Measurements from ENCODE around the gene FGF3.
A peak's percentile ranks its signal among the peaks of the same experiment; 100 is the strongest.

Gene FGF3

DNA sequence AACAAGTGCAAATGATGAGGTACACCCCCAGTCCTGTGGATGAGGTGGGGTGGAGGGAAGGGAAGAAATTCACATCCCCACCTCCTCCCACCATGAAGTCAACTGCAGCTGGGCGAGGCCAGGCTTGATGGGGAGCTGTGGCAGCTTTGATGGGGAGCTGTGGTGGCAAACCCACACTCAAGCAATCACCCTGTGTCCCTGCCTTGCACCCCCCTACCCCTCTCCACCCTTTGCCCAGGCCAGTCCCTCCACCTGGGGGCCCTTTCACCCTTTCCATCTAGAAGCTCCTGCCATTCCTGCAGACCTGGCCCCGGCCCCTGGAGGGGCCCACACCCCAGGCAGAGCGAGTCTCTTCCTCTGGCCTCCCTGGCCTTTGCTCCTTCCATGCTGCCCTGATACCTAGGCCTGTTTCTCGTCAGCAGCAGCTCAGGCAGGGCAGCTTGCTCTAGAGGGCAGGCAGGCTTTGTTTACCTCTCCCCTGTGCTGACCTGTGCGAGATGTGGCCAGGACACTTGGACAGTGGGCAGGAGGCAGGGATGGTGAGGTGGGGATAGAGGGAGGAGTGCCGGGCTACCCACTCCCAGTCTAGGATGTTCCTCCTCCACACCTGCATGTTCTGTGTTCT is 4.5 kb upstream of the FGF3 start:
- no peaks in the 10 kb centered on the region for H3K36me3 Mint-ChIP-seq (ENCODE audit: low read depth)
- no peaks in the 10 kb centered on the region for H3K9me3 Mint-ChIP-seq
- no peaks in the 10 kb centered on the region for H3K4me1 Mint-ChIP-seq (ENCODE audit: low read depth)
- no peak for DNase-seq (ENCODE audit: low spot score)
- H3K4me3 Mint-ChIP-seq = no peak overlapping the region
- no peak overlapping the region for H3K27ac Mint-ChIP-seq
- peaks cover 17% of the 10 kb centered on the region for H3K27me3 Mint-ChIP-seq (ENCODE audit: low read depth)

DNA sequence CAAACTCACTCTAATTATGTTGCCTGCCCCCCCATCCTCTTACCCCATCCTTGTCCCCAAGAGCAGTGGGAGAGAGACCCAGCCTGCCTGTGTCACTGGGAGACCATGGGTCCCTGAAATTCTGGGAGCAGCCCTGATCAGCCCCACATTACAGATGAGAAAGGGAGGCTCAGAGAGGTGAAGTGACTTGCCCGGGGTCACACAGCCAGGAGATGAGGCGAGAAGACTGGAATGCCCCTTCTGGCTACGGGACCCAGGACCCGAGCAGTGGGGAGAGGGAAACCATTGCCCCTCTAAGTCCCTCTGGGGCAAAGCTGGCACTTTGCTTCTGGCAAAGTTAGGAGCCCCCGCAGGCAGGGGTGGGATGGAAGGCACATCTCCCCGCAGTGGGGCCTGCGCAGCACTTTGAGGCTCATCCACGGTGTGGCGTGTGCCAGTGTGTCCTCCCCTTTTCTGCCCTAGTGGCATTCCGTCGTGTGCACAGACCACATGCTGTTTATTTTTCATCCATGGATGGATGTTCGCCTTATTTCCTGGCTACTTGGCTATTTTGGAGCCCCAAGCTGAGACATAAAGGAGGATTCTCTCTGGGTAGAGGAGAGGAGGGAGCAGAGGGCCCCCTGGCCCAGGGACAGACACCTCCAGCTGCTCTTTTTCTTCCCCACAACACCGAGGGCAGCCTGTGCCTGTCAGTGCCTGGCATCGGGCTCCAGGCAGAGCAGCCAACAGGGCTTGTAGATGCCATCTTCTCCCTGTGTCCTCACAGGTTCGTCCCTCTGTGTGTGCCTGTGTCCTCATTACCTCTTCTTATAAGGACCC is 3.7 kb upstream of the FGF3 start:
- DNase-seq (ENCODE audit: low spot score) = no peak
- H3K4me3 Mint-ChIP-seq = no peak overlapping the region
- H3K9me3 Mint-ChIP-seq = no peaks in the 10 kb centered on the region
- H3K27me3 Mint-ChIP-seq (ENCODE audit: low read depth) = peaks cover 17% of the 10 kb centered on the region
- no peaks in the 10 kb centered on the region for H3K36me3 Mint-ChIP-seq (ENCODE audit: low read depth)
- no peak overlapping the region for H3K27ac Mint-ChIP-seq
- no peaks in the 10 kb centered on the region for H3K4me1 Mint-ChIP-seq (ENCODE audit: low read depth)

DNA sequence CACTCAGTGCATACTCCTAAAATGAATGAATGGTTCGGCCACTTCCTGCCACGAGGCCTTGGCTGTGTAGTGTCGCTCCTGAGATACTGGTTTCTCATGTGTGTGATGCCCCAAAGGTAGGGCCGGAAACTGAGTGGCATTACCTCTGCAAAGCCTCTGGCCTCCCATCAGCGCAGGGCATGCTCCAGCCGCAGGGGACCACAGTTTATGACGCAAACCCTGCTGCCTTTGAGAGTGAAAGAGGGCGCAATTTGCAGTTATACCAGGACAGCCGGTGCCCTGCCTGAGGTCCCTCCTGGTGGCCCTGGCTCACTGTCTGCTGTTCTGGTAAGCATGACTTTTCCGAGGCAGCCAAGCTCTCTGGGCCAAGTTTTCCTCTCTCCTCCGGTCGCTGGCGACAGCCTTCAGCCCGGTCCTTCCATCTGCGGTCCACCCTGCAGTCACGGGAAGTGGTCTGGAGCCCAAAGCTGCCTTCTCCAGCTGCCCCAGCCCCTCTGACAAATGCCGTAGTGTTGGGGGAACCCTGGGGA is 2.4 kb upstream of the FGF3 start:
- H3K27me3 Mint-ChIP-seq (ENCODE audit: low read depth) = peaks cover 20% of the 10 kb centered on the region
- no peaks in the 10 kb centered on the region for H3K4me1 Mint-ChIP-seq (ENCODE audit: low read depth)
- H3K4me3 Mint-ChIP-seq = no peak overlapping the region
- H3K9me3 Mint-ChIP-seq = no peaks in the 10 kb centered on the region
- no peak for DNase-seq (ENCODE audit: low spot score)
- no peak overlapping the region for H3K27ac Mint-ChIP-seq
- H3K36me3 Mint-ChIP-seq (ENCODE audit: low read depth) = no peaks in the 10 kb centered on the region

DNA sequence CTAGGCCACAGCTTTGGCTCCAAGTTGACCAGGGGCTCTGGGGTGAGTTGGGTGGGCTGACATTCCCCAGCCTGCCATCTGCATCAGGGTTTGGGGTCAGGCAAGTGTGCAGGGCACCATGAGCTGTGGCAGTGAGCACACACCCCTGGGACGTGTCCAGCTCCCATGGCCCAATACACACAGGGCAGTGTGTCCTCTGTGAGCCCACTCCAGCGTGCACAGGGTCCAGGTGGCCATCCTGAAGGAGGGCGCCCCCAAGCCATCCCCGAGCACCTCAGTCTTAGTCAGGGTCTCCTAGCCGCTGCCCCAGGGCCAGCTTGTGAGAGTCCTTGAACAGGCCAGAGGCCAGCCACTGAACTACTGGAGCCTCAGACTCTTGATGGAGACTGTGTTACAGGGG is 1.2 kb upstream of the FGF3 start:
- Mint-ChIP-seq H3K27me3 (ENCODE audit: low read depth) (peaks cover 27% of the 10 kb centered on the region), H3K9me3 (no peaks in the 10 kb centered on the region), H3K36me3 (ENCODE audit: low read depth) (no peaks in the 10 kb centered on the region), H3K4me1 (ENCODE audit: low read depth) (no peaks in the 10 kb centered on the region), H3K4me3 (no peak overlapping the region), H3K27ac (no peak overlapping the region)
- no peak for DNase-seq (ENCODE audit: low spot score)

DNA sequence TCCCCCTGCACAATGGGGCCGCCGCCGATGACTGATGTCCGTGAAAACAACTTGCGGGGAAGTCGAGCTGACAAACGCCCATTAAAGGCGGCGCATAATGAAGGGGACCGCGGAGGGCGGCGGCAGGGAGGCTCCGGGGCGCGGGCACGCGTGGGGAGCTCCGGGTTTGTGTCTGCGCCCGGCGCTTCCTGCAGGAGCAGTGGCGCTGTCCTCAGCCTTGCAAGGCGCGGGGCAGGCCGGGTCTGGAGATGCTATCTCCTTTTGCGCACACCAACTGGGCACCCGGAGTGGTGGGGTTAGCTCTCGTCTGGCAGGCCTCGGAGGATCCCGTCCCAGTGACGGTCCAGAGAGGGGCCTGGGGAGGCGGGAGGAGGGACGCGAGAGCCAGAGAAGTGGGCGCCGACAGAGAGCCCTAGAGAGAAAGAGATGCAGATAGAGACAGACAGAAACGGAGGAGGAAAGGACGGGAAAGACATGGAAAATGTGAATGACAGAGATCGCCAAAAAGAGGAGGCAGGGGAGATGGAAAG is 390 bp upstream of the FGF3 start:
- DNase-seq (ENCODE audit: low spot score) = no peak
- H3K27ac Mint-ChIP-seq = no peak overlapping the region
- H3K9me3 Mint-ChIP-seq = no peaks in the 10 kb centered on the region
- H3K27me3 Mint-ChIP-seq (ENCODE audit: low read depth) = peaks cover 27% of the 10 kb centered on the region
- H3K4me3 Mint-ChIP-seq = no peak overlapping the region
- no peaks in the 10 kb centered on the region for H3K4me1 Mint-ChIP-seq (ENCODE audit: low read depth)
- no peaks in the 10 kb centered on the region for H3K36me3 Mint-ChIP-seq (ENCODE audit: low read depth)

DNA sequence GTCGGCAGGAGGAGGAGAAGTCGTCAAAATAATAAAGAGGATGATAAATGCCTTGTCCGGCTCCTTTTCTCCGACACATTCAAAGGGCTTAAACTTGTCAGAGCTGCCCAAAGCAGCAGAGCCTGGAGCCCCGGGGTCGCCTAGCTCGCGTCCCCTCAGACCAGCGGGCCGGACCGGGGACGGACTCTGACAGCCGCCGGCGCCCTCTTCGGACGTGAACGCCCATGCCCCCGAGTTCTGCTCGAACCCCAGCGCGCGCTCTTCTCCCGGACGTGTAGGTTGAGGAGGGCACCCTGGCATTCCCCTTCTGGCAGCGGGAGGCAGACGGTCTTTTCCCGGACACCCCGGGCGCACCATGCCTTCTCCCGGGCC is 999 bp downstream of the FGF3 start:
- no peak overlapping the region for H3K4me3 Mint-ChIP-seq
- H3K9me3 Mint-ChIP-seq = no peaks in the 10 kb centered on the region
- no peaks in the 10 kb centered on the region for H3K4me1 Mint-ChIP-seq (ENCODE audit: low read depth)
- no peak overlapping the region for H3K27ac Mint-ChIP-seq
- no peak for DNase-seq (ENCODE audit: low spot score)
- peaks cover 30% of the 10 kb centered on the region for H3K27me3 Mint-ChIP-seq (ENCODE audit: low read depth)
- no peaks in the 10 kb centered on the region for H3K36me3 Mint-ChIP-seq (ENCODE audit: low read depth)

DNA sequence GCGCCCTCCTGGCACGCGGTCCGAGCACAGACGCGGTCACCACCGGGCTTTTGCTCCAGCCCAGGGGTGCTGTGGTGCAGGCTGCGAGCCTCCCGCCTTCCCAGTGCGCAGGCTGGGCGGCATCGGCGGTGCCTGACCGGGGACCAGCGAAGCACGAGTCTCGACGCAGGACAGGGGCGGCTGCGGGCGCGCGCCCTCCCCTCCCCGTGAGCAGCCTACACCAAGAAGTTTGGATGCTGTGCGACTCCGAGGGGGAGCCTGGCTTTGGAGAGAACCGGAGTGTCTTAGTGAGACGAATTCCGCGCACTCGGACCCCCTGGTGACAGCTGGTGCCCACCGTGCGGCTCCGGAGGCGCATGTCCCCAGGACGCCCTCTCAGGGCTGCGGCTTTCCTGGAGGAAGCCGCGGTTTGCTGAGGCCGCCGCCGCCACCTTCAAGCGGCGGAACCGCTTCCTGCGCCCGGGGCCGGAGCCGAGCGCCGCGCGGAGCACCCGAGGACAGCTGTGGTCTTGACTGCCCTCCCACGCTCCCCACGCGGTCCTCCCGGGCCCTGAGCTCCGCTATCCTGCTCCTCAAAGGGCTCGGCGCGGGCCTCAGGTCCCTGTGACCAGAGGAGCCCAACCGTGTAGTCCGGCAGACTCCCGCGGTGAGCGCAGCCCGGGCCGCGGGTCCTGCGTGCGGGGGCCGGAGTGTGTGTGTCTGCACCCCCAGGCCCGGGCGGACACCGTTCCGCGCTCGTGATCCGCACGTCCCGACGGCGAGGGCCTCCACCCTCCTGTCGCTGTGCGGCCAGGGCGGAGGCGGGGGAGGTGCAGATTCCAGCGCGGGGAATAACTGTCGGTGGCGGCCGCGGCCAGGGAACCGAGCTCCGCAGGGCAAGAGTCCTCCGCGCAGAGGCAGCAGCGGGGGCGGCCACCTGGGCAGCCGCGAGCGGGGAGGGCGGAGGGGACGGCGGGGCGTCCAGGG is 1.7 kb downstream of the FGF3 start:
- no peak overlapping the region for H3K4me3 Mint-ChIP-seq
- H3K27ac Mint-ChIP-seq = no peak overlapping the region
- no peaks in the 10 kb centered on the region for H3K36me3 Mint-ChIP-seq (ENCODE audit: low read depth)
- no peak for DNase-seq (ENCODE audit: low spot score)
- no peaks in the 10 kb centered on the region for H3K9me3 Mint-ChIP-seq
- H3K4me1 Mint-ChIP-seq (ENCODE audit: low read depth) = no peaks in the 10 kb centered on the region
- H3K27me3 Mint-ChIP-seq (ENCODE audit: low read depth) = peaks cover 29% of the 10 kb centered on the region

DNA sequence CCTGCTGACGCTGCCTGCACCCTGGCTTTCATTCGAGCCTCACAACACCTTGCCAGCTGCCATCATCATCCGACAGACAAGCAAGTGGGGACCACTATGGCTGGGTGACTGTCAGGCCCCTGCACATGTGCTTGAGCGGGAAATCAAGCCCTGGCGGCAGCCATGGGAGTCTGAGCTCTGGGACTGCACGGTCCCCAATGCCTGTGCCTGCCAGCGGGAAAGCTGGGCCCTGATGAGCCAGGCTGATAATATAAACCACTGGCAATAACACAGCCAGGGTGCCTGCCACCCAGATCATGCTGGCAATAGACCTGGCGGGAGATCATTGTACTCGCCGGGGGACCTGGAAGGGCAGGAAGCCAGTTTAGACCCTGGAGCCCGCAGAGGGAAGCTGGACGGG is 2.5 kb downstream of the FGF3 start:
- Mint-ChIP-seq H3K27ac (no peak overlapping the region), H3K4me3 (no peak overlapping the region), H3K27me3 (ENCODE audit: low read depth) (peaks cover 29% of the 10 kb centered on the region), H3K36me3 (ENCODE audit: low read depth) (no peaks in the 10 kb centered on the region), H3K4me1 (ENCODE audit: low read depth) (no peaks in the 10 kb centered on the region), H3K9me3 (no peaks in the 10 kb centered on the region)
- DNase-seq (ENCODE audit: low spot score) = no peak

DNA sequence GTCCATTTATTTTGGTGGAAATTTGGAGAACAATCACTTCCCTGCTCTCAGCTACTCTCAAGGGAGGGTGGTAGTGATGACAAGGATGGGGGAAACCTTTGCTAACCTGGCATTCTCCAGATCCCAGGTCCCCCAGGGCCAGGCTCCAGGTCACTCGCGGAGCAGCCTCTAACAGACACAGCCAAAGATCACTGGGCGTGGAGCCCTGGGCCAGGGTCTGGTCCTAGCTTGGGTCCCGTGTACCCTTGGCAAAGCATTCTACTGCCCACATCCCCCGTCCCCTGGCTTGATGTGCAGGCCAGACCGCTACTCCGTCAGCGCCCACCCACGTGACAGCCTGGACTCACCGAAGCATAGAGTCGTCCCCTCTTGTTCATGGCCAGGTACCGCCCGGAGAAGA is 3.2 kb downstream of the FGF3 start:
- Mint-ChIP-seq H3K4me3 (no peak overlapping the region), H3K36me3 (ENCODE audit: low read depth) (no peaks in the 10 kb centered on the region), H3K27me3 (ENCODE audit: low read depth) (peaks cover 29% of the 10 kb centered on the region), H3K4me1 (ENCODE audit: low read depth) (no peaks in the 10 kb centered on the region), H3K9me3 (no peaks in the 10 kb centered on the region), H3K27ac (no peak overlapping the region)
- DNase-seq (ENCODE audit: low spot score) = no peak

DNA sequence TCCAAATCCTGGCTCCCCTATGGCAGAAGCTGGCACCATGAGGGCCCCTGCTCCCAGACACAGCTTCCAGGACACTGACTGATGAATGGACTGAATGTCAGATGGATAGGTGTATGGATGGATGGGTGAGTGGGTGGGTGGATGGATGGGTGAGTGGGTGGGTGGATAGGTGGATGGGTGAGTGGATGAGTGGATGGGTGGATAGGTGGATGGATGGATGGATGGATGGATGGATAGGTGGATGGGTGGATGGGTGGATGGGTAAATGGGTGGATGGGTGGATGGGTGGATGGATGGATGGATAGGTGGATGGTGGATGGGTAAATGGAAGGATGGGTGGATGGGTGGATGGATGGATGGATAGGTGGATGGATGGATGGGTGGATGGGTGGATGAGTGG is 4.3 kb downstream of the FGF3 start:
- no peak overlapping the region for H3K4me3 Mint-ChIP-seq
- H3K36me3 Mint-ChIP-seq (ENCODE audit: low read depth) = no peaks in the 10 kb centered on the region
- peak overlapping the region; percentile 20 for H3K27ac Mint-ChIP-seq
- H3K9me3 Mint-ChIP-seq = no peaks in the 10 kb centered on the region
- peaks cover 18% of the 10 kb centered on the region for H3K27me3 Mint-ChIP-seq (ENCODE audit: low read depth)
- DNase-seq (ENCODE audit: low spot score) = no peak
- no peaks in the 10 kb centered on the region for H3K4me1 Mint-ChIP-seq (ENCODE audit: low read depth)

DNA sequence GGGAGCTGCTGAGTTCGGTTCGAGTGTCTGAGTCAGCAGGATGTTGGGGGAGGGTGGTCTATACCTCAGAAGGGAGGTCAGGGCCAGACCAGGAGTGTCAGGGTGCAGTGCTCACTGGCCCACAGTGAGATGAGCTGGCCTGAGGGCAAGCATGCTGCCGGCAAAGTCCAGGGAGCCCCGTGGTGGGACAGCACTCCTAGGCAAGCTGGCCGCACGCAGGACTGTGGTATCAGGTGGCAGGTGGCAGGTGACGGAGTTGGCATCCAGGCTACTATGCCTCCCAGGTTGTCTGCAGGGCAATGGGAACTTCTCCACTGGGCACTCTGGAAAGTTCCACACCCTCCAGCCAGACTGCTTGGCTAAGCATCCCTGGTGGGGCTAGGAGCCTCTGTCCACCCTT is 4.8 kb downstream of the FGF3 start:
- Mint-ChIP-seq H3K4me3 (no peak overlapping the region), H3K4me1 (ENCODE audit: low read depth) (no peaks in the 10 kb centered on the region), H3K9me3 (no peaks in the 10 kb centered on the region), H3K27me3 (ENCODE audit: low read depth) (peaks cover 18% of the 10 kb centered on the region), H3K27ac (no peak overlapping the region), H3K36me3 (ENCODE audit: low read depth) (no peaks in the 10 kb centered on the region)
- DNase-seq (ENCODE audit: low spot score) = no peak

DNA sequence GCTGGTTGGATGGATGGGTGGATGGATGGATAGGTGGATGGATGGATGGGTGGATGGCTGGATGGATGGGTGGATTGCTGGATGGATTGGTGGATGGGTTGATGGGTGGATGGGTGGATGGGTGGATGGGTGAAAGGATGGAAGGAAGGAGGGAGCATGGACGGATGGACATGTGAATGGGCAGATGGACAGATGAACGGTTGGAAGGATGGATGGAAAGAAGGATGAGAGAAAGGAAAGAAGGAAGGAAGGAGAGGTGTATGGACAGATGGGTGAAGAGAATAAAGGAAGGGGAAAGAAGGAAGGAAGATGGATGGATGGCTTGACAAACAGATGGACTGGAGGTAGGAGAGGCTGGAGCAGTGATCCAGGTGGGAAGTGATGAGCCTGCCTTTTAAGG is 5.4 kb downstream of the FGF3 start:
- Mint-ChIP-seq H3K36me3 (ENCODE audit: low read depth) (no peaks in the 10 kb centered on the region), H3K4me3 (no peak overlapping the region), H3K27ac (no peak overlapping the region), H3K4me1 (ENCODE audit: low read depth) (no peaks in the 10 kb centered on the region), H3K27me3 (ENCODE audit: low read depth) (peaks cover 18% of the 10 kb centered on the region), H3K9me3 (no peaks in the 10 kb centered on the region)
- DNase-seq (ENCODE audit: low spot score) = no peak

DNA sequence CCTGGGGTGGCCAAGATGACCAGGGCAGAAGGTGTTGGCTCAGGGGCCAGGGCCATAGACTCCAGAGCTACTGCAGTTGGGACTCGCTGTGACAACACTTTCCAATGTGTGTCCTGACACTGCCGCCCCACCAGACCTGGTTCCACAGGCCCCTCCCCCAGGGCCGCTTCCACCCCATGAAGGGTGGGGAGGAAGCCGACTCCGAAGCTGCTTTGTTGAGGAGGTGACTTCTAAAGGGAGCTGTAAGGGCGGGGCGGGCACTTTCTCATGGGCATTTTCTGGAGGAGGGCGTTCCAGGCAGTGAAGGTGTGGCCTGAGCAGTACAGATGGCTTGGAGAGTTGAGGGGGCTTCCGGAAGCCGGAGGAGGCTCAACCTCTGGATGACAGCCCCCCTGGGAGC is 6.3 kb downstream of the FGF3 start:
- no peaks in the 10 kb centered on the region for H3K36me3 Mint-ChIP-seq (ENCODE audit: low read depth)
- no peak overlapping the region for H3K27ac Mint-ChIP-seq
- H3K27me3 Mint-ChIP-seq (ENCODE audit: low read depth) = peaks cover 18% of the 10 kb centered on the region
- DNase-seq (ENCODE audit: low spot score) = no peak
- H3K9me3 Mint-ChIP-seq = no peaks in the 10 kb centered on the region
- no peak overlapping the region for H3K4me3 Mint-ChIP-seq
- H3K4me1 Mint-ChIP-seq (ENCODE audit: low read depth) = no peaks in the 10 kb centered on the region

DNA sequence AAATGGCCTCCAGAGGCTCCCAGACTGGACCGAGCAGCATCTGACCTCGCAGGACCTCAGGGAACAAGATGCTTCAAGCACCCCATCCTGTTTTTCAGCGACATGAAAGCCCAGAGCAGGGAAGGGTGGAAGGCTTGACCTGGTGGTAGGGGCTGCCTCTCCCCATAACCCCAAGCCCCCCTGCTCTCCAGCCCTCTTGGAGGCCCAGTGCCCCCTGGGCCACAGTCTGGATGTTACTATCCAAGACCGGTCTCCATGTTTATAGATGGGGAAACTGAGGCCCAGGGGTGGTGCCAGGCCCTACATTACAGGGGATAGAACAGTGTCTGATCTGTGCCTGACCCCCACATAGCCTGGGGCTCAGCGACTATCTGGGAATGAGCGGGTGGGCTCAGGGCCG is 7.0 kb downstream of the FGF3 start:
- Mint-ChIP-seq H3K4me1 (ENCODE audit: low read depth) (no peaks in the 10 kb centered on the region), H3K4me3 (no peak overlapping the region), H3K27me3 (ENCODE audit: low read depth) (peaks cover 18% of the 10 kb centered on the region), H3K9me3 (no peaks in the 10 kb centered on the region), H3K36me3 (ENCODE audit: low read depth) (no peaks in the 10 kb centered on the region), H3K27ac (no peak overlapping the region)
- DNase-seq (ENCODE audit: low spot score) = no peak

Data from T-helper 2 cell treated with Interferon-gamma antibody and Interleukin-4, amounts not matched to agents 5 μg/mL and 100 μg/mL, for 36 hours (primary cell).